Activated T-helper 17 cell treated with anti-CD3 and anti-CD28 coated beads, Interleukin-2, amount 50 U/mL, for 72 hours (primary cell): ENCODE results near the gene CFAP299. TPM values are rescaled to one million over a fixed set of nuclear protein-coding genes. Genes with fewer than 3 reads are reported as not detected.
"Not testable (repeated sequence)": the region's sequence is repeated elsewhere in the genome, so short reads cannot be mapped to it uniquely, and the experiment has no call there.

Source experiments
- ATAC-seq: fragments of 150-1000 bp; cut with Tn5 transposase; replicated peaks from 2 replicates; pipeline ENCODE4 v1.10.0; 2021; ENCODE audit warnings: mild to moderate bottlenecking, moderate library complexity
- H3K27ac Mint-ChIP-seq: one replicate; pipeline ENCODE4 v1.8.0; 2022; ENCODE audit warnings: mixed read lengths
- H3K27me3 Mint-ChIP-seq: one replicate; pipeline ENCODE4 v1.8.0; 2022; ENCODE audit warnings: mixed read lengths
- H3K36me3 Mint-ChIP-seq: one replicate; pipeline ENCODE4 v1.8.0; 2022; ENCODE audit warnings: low read depth, mild to moderate bottlenecking, mixed read lengths
- H3K4me1 Mint-ChIP-seq: one replicate; pipeline ENCODE4 v1.8.0; 2022; ENCODE audit warnings: mixed read lengths
- H3K4me3 Mint-ChIP-seq: one replicate; pipeline ENCODE4 v1.8.0; 2022; ENCODE audit warnings: mild to moderate bottlenecking, mixed read lengths
- H3K9me3 Mint-ChIP-seq: one replicate; pipeline ENCODE4 v1.8.0; 2022; ENCODE audit warnings: mixed read lengths
- total RNA-seq, 2 donors: library from RNA; stranded (reverse); gene quantifications; one replicate each; pipeline ENCODE4 v1.2.3, GENCODE V29; 2022

The CFAP299 gene
- total RNA-seq = 1 to 10 TPM in 1 of 2 donors, not detected in 1; 1.1 TPM

GRCh38 chr4:80335554-80336358 is at the start of gene CFAP299:
TSS of gene CFAP299 (plus strand) at chr4:80335730.
- peak; percentile 91 for ATAC-seq

DNA sequence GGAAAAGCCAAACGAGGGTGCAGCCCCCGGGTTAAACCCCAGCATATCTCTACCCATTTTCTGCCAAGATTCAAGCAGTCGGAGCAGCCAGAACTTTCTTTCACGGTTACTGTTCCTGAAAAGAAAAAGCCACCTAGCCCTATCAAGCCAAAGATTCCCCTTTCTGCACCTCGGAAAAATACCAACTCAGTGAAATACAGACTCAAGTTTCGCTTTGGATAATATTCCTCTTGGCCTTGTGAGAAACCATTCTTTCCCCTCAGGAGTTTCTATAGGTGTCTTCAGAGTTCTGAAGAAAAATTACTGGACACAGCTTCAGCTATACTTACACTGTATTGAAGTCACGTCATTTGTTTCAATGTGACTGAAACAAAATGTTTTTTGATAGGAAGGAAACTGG is 49.1 kb upstream of the CFAP299 start:
- H3K4me3 Mint-ChIP-seq = no peak overlapping the region
- no peaks in the 10 kb centered on the region for H3K4me1 Mint-ChIP-seq
- no peak overlapping the region for H3K27ac Mint-ChIP-seq
- ATAC-seq = no peak
- no peaks in the 10 kb centered on the region for H3K36me3 Mint-ChIP-seq
- H3K27me3 Mint-ChIP-seq = peaks cover 20% of the 10 kb centered on the region
- H3K9me3 Mint-ChIP-seq = no peaks in the 10 kb centered on the region

More at GRCh38 chr4:80335554-80336358, at the start of gene CFAP299:
- H3K4me3 Mint-ChIP-seq = peak within 1 kb of the TSS; percentile 70
- no peaks in the 10 kb centered on the region for H3K36me3 Mint-ChIP-seq
- no peaks in the 10 kb centered on the region for H3K9me3 Mint-ChIP-seq
- peaks cover 18% of the 10 kb centered on the region for H3K27me3 Mint-ChIP-seq
- peaks cover 6% of the 10 kb centered on the region for H3K4me1 Mint-ChIP-seq
- H3K27ac Mint-ChIP-seq = no peak within 1 kb of the TSS

DNA sequence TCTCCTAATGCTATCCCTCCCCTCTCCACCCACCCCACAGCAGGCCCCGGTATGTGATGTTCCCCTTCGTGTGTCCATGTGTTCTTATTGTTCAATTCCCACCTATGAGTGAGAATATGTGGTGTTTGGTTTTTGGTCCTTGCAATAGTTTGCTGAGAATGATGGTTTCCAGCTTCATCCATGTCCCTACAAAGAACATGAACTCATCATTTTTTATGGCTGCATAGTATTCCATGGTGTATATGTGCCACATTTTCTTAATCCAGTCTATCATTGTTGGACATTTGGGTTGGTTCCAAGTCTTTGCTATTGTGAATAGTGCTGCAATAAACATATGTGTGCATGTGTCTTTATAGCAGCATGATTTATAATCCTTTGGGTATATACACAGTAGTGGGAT is 44.9 kb upstream of the CFAP299 start:
- H3K27ac Mint-ChIP-seq, ATAC-seq, H3K36me3 Mint-ChIP-seq, H3K4me1 Mint-ChIP-seq, H3K9me3 Mint-ChIP-seq, H3K4me3 Mint-ChIP-seq, H3K27me3 Mint-ChIP-seq: not testable (repeated sequence)

- no peaks in the 10 kb centered on the region for H3K36me3 Mint-ChIP-seq
Observed at GRCh38 chr4:80294206-80294605, 41.3 kb upstream of the CFAP299 start.

DNA sequence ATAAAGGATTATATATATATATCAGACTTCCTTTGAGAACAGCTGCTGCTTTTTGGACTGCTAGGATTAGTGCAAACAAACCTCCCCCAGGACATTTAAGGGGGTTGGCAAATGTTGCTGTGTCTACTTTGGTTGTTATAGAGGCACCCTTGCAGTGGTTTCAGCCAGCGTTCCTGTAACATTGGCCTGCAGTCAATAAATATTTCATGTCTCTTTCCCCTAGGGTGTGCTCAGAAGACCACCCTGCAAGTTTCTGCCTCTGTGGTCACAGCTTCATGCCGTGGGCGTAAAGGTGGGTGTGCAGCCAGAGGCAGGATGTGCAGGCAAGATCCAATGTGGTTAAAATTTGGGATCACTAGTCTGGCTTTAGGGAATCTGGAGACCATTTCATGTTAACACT is 40.2 kb upstream of the CFAP299 start:
- Mint-ChIP-seq H3K4me1 (no peaks in the 10 kb centered on the region), H3K27ac (no peak overlapping the region), H3K4me3 (no peak overlapping the region), H3K36me3 (no peaks in the 10 kb centered on the region), H3K9me3 (no peaks in the 10 kb centered on the region), H3K27me3 (peaks cover 5% of the 10 kb centered on the region)
- ATAC-seq = no peak

More at GRCh38 chr4:80294206-80294605, 41.3 kb upstream of the CFAP299 start:
- Mint-ChIP-seq H3K9me3 (no peaks in the 10 kb centered on the region), H3K27ac (no peak overlapping the region), H3K27me3 (no peaks in the 10 kb centered on the region), H3K4me1 (no peaks in the 10 kb centered on the region), H3K4me3 (no peak overlapping the region)
- no peak for ATAC-seq

DNA sequence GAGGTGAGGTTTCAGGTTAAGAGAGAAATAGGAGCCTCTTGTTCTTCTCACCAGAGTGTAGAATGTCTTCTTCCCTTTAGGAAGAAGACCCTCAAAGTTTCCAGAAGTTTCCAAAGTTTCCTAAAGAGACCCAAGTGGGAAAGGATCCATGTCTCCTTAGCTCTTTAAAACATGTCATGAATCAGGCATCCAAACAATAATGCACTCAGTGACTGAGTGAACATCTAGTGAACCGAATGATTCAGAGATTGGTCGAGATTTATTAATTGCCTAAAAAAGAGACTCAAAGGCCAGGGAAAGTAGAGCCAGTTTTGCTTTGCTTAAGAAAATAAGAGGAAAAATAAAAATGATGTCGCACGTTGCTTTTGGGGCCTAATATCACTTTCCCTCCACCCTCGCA is 39.7 kb upstream of the CFAP299 start:
- no peaks in the 10 kb centered on the region for H3K36me3 Mint-ChIP-seq
- no peak for ATAC-seq
- H3K4me3 Mint-ChIP-seq = no peak overlapping the region
- H3K4me1 Mint-ChIP-seq = no peaks in the 10 kb centered on the region
- no peak overlapping the region for H3K27ac Mint-ChIP-seq
- H3K9me3 Mint-ChIP-seq = no peaks in the 10 kb centered on the region
- peaks cover 5% of the 10 kb centered on the region for H3K27me3 Mint-ChIP-seq

GRCh38 chr4:80301884-80302283 is 33.6 kb upstream of the CFAP299 start:
- Mint-ChIP-seq H3K27ac (no peak overlapping the region), H3K9me3 (peaks cover 3% of the 10 kb centered on the region), H3K4me3 (no peak overlapping the region)

DNA sequence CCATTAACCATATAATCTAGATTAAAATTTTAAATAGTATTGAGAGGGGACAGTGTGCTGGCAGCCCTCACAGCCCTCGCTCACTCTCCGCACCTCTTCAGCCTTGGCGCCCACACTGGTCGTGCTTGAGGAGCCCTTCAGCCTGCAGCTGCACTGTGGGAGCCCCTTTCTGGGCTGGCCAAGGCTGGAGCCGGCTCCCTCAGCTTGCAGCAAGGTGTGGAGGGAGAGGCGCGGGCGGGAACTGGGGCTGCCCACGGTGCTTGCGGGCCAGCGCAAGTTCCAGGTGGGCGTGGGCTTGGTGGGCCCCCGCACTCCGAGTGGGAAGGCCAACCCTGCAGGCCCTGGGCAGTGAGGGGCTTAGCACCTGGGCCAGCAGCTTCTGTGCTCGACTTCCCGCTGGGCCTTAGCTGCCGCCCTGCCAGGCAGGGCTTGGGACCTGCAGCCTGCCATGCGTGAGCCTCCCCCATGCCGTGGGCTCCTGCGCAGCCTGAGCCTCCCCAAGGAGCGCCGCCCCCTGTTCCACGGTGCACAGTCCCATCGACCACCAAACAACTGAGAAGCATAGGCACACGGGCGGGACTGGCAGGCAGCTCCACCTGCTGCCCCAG is 32.8 kb upstream of the CFAP299 start:
- H3K27me3 Mint-ChIP-seq = peaks cover 37% of the 10 kb centered on the region
- no peaks in the 10 kb centered on the region for H3K36me3 Mint-ChIP-seq
- no peak for ATAC-seq

More at GRCh38 chr4:80301884-80302283, 33.6 kb upstream of the CFAP299 start:
- H3K36me3 Mint-ChIP-seq = no peaks in the 10 kb centered on the region
- no peak for ATAC-seq
- H3K27me3 Mint-ChIP-seq = peaks cover 32% of the 10 kb centered on the region
- no peaks in the 10 kb centered on the region for H3K4me1 Mint-ChIP-seq

DNA sequence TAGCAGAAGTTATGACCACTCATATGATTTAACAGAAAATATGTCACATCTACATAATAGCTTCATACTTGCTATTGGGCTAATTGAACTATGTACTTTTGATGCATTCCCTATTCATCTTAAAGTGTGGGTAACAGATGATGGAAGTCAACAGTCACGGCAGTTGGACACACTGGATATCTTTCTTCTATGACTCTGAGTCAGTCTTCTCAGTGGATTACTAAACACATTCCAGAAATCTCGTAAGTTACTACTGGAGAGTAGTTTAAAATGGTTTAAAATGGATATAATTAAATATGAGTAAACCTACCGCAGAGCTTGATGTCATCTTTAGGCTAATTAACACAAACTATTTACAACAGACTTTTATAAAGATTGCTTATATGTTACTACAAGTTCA is 30.1 kb upstream of the CFAP299 start:
- Mint-ChIP-seq H3K27ac (no peak overlapping the region), H3K36me3 (no peaks in the 10 kb centered on the region), H3K9me3 (peaks cover 3% of the 10 kb centered on the region), H3K4me3 (no peak overlapping the region), H3K4me1 (no peaks in the 10 kb centered on the region), H3K27me3 (peaks cover 45% of the 10 kb centered on the region)
- no peak for ATAC-seq

More for the DNA sequence above, 32.8 kb upstream of the CFAP299 start:
- Mint-ChIP-seq H3K9me3 (peaks cover 3% of the 10 kb centered on the region), H3K4me1 (no peaks in the 10 kb centered on the region), H3K4me3 (no peak overlapping the region), H3K27ac (no peak overlapping the region)

- no peaks in the 10 kb centered on the region for H3K36me3 Mint-ChIP-seq
- H3K27me3 Mint-ChIP-seq = peaks cover 41% of the 10 kb centered on the region
- ATAC-seq = no peak
- peaks cover 3% of the 10 kb centered on the region for H3K9me3 Mint-ChIP-seq
- H3K27ac Mint-ChIP-seq = no peak overlapping the region
- H3K4me3 Mint-ChIP-seq = no peak overlapping the region
- no peaks in the 10 kb centered on the region for H3K4me1 Mint-ChIP-seq
Observed at GRCh38 chr4:80306260-80306659, 29.3 kb upstream of the CFAP299 start.

DNA sequence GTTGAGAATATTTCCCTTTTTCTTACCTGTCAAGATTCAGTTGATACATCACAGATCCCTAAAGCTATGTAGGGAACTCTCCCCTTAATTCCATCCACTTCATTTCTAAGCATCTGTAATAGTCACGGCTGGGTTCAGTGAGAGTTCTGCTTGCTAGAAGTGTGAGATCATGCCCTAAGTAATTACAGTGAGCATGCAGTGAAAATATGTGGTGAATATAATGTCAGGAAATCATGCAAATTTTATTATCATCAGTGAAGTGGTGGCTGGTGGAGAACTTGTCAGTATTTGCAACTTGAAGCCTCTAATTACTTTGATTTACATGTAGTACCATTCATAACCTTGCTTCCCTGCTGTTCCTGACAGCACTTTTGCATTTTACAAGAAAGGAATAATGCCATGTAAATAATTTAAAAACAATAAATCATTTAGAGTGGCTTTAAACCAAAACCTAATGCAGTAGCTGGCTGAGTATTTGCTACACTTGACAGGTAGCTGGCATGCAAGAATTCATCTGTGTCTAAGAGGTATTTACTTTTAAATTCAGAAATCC is 28.3 kb upstream of the CFAP299 start:
- no peak overlapping the region for H3K4me3 Mint-ChIP-seq
- no peak for ATAC-seq

GRCh38 chr4:80307774-80308465 is 27.6 kb upstream of the CFAP299 start:
- H3K27ac Mint-ChIP-seq = no peak overlapping the region
- H3K9me3 Mint-ChIP-seq = no peaks in the 10 kb centered on the region
- H3K4me3 Mint-ChIP-seq = no peak overlapping the region
- no peaks in the 10 kb centered on the region for H3K4me1 Mint-ChIP-seq
- peaks cover 43% of the 10 kb centered on the region for H3K27me3 Mint-ChIP-seq
- no peaks in the 10 kb centered on the region for H3K36me3 Mint-ChIP-seq
- ATAC-seq = no peak

More for the DNA sequence above, 28.3 kb upstream of the CFAP299 start:
- Mint-ChIP-seq H3K36me3 (no peaks in the 10 kb centered on the region), H3K9me3 (no peaks in the 10 kb centered on the region), H3K27me3 (peaks cover 43% of the 10 kb centered on the region), H3K4me1 (no peaks in the 10 kb centered on the region), H3K27ac (no peak overlapping the region)

DNA sequence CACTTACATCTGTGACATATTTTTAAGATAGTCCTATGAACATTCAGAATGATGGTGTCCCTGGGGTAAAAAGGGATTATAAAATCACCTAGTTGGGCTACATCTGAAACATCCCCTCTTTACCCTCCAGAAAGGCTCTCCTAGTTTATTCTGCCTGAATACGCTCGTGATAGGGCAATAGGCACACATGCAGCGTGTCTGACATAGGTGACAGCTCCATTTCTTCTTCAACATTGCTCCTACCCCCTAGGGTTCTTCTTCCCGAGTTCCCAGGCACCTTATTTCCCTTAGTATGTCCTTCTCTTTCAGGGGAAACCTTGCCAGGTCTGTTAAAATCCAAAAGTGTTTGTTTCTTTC is 27.1 kb upstream of the CFAP299 start:
- no peak for ATAC-seq
- Mint-ChIP-seq H3K4me1 (no peaks in the 10 kb centered on the region), H3K36me3 (no peaks in the 10 kb centered on the region), H3K4me3 (no peak overlapping the region), H3K27me3 (peaks cover 43% of the 10 kb centered on the region), H3K27ac (no peak overlapping the region), H3K9me3 (no peaks in the 10 kb centered on the region)

DNA sequence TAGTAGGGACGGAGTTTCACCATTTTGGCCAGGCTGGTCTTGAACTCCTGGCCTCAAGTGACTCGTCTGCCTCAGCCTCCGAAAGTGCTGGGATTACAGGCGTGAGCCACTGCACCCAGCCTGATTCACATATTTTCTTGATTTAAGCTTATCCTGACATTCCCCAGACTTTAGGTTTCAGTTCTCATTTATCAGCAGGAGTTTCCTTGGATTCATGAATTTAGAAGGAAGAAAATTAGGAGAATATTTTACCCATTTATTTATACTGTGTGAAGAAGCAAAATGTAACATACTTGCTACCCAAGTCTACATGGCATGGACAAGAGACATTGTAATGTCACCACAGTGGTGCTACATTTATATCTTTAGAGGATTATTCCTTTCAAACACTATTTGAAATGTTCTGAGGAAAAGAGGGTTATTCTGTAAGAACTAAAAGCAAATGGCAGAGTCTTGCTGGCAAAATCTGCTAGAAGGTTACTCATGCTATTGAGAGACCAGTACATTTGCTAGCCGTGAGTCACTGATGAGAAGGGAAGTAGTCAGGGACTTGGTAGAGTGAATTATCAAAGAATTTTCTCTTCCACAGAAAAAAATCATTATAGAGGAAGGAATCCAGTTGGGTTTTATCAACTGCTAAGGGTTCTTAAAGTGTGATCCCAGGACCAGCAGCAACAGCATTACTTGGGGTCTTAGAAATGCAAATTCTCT is 26.1 kb upstream of the CFAP299 start:
- no peak overlapping the region for H3K27ac Mint-ChIP-seq
- H3K27me3 Mint-ChIP-seq = peaks cover 46% of the 10 kb centered on the region
- H3K4me1 Mint-ChIP-seq = no peaks in the 10 kb centered on the region
- no peak for ATAC-seq
- H3K36me3 Mint-ChIP-seq = no peaks in the 10 kb centered on the region
- H3K4me3 Mint-ChIP-seq = no peak overlapping the region
- H3K9me3 Mint-ChIP-seq = no peaks in the 10 kb centered on the region
